Neural progenitor cell (in vitro differentiated cells): ENCODE data around the gene PKD1L1. TPM values are rescaled to one million over a fixed set of nuclear protein-coding genes. Genes with fewer than 3 reads are reported as not detected.

Source experiments
- DNase-seq: peaks from one replicate; pipeline ENCODE4 v3.0.0-alpha.2; 2016; ENCODE audit warnings: low spot score
- H2AFZ ChIP-seq: fragments of 200-600 bp; sonication (generic); replicated peaks from 2 replicates; pipeline ENCODE4 v1.6.1; 2016; ENCODE audit warnings: antibody characterized with exemption
- H3F3A ChIP-seq: fragments of 200-600 bp; sonication (generic); 2 replicates; pipeline ENCODE4 v1.6.1; 2016; ENCODE audit warnings: antibody characterized with exemption, low read depth
- H3K27ac ChIP-seq: fragments of 200-600 bp; sonication (generic); 2 replicates; pipeline ENCODE4 v1.5.1; 2016; ENCODE audit warnings: mild to moderate bottlenecking
- H3K27me3 ChIP-seq: fragments of 200-600 bp; sonication (generic); 2 replicates; pipeline ENCODE4 v1.6.1; 2016; ENCODE audit warnings: mild to moderate bottlenecking, moderate library complexity
- H3K36me3 ChIP-seq: fragments of 200-600 bp; sonication (generic); 2 replicates; pipeline ENCODE4 v1.5.1; 2016
- H3K4me1 ChIP-seq: fragments of 200-600 bp; sonication (generic); 2 replicates; pipeline ENCODE4 v1.6.1; 2016; ENCODE audit warnings: mixed run types
- H3K4me2 ChIP-seq: fragments of 200-600 bp; sonication (generic); 2 replicates; pipeline ENCODE4 v1.6.1; 2016
- H3K4me3 ChIP-seq: fragments of 200-600 bp; sonication (generic); 2 replicates; pipeline ENCODE4 v1.5.1; 2016
- H3K79me2 ChIP-seq: fragments of 200-600 bp; sonication (generic); 2 replicates; pipeline ENCODE4 v1.6.1; 2016; ENCODE audit warnings: low read depth
- H3K9ac ChIP-seq: fragments of 200-600 bp; sonication (generic); 2 replicates; pipeline ENCODE4 v1.6.1; 2016
- H3K9me3 ChIP-seq: fragments of 200-600 bp; sonication (generic); 2 replicates; pipeline ENCODE4 v1.5.1; 2016; ENCODE audit warnings: low read depth
- H4K20me1 ChIP-seq: fragments of 200-600 bp; sonication (generic); 2 replicates; pipeline ENCODE4 v1.6.1; 2016; ENCODE audit warnings: low read depth
- H3K27ac Mint-ChIP-seq: 3 replicates; pipeline ENCODE4 v1.8.0; 2021; ENCODE audit warnings: mixed read lengths
- H3K27me3 Mint-ChIP-seq: 2 replicates; pipeline ENCODE4 v1.8.0; 2022; ENCODE audit warnings: low read depth, mild to moderate bottlenecking, inconsistent platforms, moderate library complexity, mixed read lengths; ENCODE audit not compliant: insufficient read depth
- H3K36me3 Mint-ChIP-seq: 3 replicates; pipeline ENCODE4 v1.8.0; 2021; ENCODE audit warnings: mixed read lengths
- H3K4me1 Mint-ChIP-seq: 3 replicates; pipeline ENCODE4 v1.8.0; 2021; ENCODE audit warnings: mixed read lengths
- H3K4me3 Mint-ChIP-seq: 3 replicates; pipeline ENCODE4 v1.8.0; 2021; ENCODE audit warnings: mild to moderate bottlenecking, moderate library complexity, mixed read lengths
- H3K9me3 Mint-ChIP-seq: 3 replicates; pipeline ENCODE4 v1.8.0; 2020; ENCODE audit warnings: mixed read lengths
- EZH2 ChIP-seq: fragments of 200-600 bp; sonication (generic); IDR thresholded peaks from 2 replicates; pipeline ENCODE4 v1.6.1; 2017; ENCODE audit warnings: antibody characterized with exemption, mild to moderate bottlenecking, moderate library complexity
- EZH2phosphoT487 ChIP-seq: fragments of 200-600 bp; sonication (generic); IDR thresholded peaks from 2 replicates; pipeline ENCODE4 v1.6.1; 2017; ENCODE audit warnings: antibody characterized with exemption
- total RNA-seq: library from RNA; depleted of rRNA; stranded (reverse); fragments of >200 nt; gene quantifications from 2 replicates; pipeline ENCODE4 v1.2.3, GENCODE V29; 2015; ENCODE audit warnings: low replicate concordance
- TF ChIP-seq, protein P1 (sequence below): fragments of 200-600 bp; sonication (generic); IDR thresholded peaks from 2 replicates; pipeline ENCODE4 v1.5.1; 2017; ENCODE audit warnings: antibody characterized with exemption, mild to moderate bottlenecking

Gene PKD1L1
- total RNA-seq, 1 donor from 2014 or later = 0.07 TPM

DNA sequence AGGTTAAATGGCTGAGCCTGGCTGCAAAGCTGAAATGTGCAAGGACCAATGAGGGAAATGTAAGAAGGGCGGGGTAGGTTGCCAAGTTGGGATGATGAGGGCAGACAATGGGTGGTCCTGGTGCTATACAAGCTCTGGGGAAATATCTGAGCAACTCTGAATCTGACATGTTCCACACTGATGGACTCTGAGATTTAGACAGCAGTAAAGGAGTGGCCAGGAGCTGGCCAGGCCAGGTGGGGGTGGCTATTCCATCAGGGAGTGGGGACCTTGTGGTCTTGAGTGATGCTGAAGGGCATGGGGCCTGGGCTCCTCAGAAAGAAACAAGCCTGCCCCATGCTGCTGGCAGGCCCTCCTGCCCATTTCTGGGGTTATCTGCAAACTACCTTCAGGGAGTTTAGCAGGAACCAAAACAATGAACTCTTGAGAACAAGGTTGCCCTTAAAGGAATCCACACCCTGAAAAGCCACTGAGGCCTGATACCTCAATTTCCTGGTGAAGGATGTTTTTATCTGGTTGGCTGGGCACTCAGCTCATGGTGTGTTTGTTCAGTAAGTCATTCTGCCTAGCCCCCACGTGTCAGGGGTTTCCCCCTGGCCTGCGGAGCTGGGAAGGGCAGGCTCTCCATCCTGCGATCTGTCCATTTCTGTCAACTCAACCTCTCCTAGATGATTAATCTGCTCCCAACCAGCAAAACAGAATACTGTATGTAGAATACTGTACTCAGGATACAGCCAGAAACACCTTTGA lies 223.1 kb downstream of the PKD1L1 start:
- H3K27me3 Mint-ChIP-seq = peaks cover 11% of the 10 kb centered on the region

More for the DNA sequence above, 223.1 kb downstream of the PKD1L1 start:
- H3K79me2 ChIP-seq = no peaks in the 10 kb centered on the region
- no peaks in the 10 kb centered on the region for H3K36me3 ChIP-seq
- TF ChIP-seq, protein P1, sequence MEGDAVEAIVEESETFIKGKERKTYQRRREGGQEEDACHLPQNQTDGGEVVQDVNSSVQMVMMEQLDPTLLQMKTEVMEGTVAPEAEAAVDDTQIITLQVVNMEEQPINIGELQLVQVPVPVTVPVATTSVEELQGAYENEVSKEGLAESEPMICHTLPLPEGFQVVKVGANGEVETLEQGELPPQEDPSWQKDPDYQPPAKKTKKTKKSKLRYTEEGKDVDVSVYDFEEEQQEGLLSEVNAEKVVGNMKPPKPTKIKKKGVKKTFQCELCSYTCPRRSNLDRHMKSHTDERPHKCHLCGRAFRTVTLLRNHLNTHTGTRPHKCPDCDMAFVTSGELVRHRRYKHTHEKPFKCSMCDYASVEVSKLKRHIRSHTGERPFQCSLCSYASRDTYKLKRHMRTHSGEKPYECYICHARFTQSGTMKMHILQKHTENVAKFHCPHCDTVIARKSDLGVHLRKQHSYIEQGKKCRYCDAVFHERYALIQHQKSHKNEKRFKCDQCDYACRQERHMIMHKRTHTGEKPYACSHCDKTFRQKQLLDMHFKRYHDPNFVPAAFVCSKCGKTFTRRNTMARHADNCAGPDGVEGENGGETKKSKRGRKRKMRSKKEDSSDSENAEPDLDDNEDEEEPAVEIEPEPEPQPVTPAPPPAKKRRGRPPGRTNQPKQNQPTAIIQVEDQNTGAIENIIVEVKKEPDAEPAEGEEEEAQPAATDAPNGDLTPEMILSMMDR = no peak
- TF ChIP-seq EZH2phosphoT487 = no peak
- no peak for TF ChIP-seq EZH2
- no peaks in the 10 kb centered on the region for H3K9me3 ChIP-seq
- no peak for DNase-seq
- H3K4me3 ChIP-seq = no peak overlapping the region
- H3K4me2 ChIP-seq = peak overlapping the region; percentile 55
- peak overlapping the region; percentile 61 for H2AFZ ChIP-seq
- no peaks in the 10 kb centered on the region for H4K20me1 ChIP-seq
- peaks cover 3% of the 10 kb centered on the region for H3K9me3 Mint-ChIP-seq
- no peaks in the 10 kb centered on the region for H3K36me3 Mint-ChIP-seq
- H3K27me3 ChIP-seq = no peaks in the 10 kb centered on the region
- peak overlapping the region; percentile 21 for H3K27ac ChIP-seq
- peaks cover 36% of the 10 kb centered on the region for H3K4me1 Mint-ChIP-seq
- H3K9ac ChIP-seq = no peak overlapping the region
- H3F3A ChIP-seq = peaks cover 19% of the 10 kb centered on the region
- peak overlapping the region; percentile 64 for H3K27ac Mint-ChIP-seq
- no peak overlapping the region for H3K4me3 Mint-ChIP-seq
- H3K4me1 ChIP-seq = peaks cover 21% of the 10 kb centered on the region

Other genes starting within 250 kb of the PKD1L1 start
- gene HUS1, start 31.1 kb upstream of the PKD1L1 start, total RNA-seq = 31.2 and 48.7 TPM in 2 replicates
- gene SUN3, start 80.6 kb upstream of the PKD1L1 start, total RNA-seq = not detected in 2 replicates
- gene C7orf57, start 87.1 kb upstream of the PKD1L1 start, total RNA-seq = not detected in 2 replicates
- 11.2 and 15.0 TPM in 2 replicates for gene UPP1, start 140.8 kb upstream of the PKD1L1 start, total RNA-seq
- gene ABCA13, start 223.0 kb upstream of the PKD1L1 start, total RNA-seq = not detected in 2 replicates